Stimulated activated CD4-positive, alpha-beta T cell treated with anti-CD3 and anti-CD28 coated beads, Interleukin-2, amount 100 ng/mL, for 4 hours (primary cell): ENCODE data around the gene OR13F1.
"Not testable (repeated sequence)": the region's sequence is repeated elsewhere in the genome, so short reads cannot be mapped to it uniquely, and the experiment has no call there.

ENCODE experiments used
- DNase-seq: peaks from one replicate; pipeline ENCODE4 v3.0.0-alpha.2; 2020; ENCODE audit warnings: low read depth

Gene OR13F1

GRCh38 chr9:104503963-104504362, at the start of gene OR13F1:
OR13F1 (plus strand) TSS chr9:104504263; CDS start chr9:104504263, 0 bp downstream.
- DNase-seq: no peak

DNA sequence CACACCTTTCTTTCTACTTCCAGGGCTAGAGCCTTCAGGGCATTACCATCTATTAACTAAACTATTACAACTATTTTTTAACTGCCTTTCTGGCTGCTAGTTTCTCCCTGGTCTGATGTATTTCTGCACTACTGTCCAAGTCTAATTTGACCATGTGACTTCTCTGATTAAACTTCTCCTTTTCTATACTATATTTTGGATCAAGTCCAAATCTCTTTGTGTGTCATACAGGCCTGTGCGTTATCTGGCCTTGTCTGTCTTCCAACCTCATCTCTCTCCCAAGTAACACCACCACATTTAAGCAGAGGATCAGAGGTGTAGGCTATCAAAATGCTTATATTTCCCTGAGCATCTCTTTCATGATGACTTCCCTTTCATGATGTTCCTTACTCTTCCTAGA, 47.2 kb upstream of the OR13F1 start:
- no peak for DNase-seq

- DNase-seq: no peak
Measured at GRCh38 chr9:104463864-104464263, 40.2 kb upstream of the OR13F1 start.

GRCh38 chr9:104468261-104468660, 35.8 kb upstream of the OR13F1 start:
- no peak for DNase-seq

DNA sequence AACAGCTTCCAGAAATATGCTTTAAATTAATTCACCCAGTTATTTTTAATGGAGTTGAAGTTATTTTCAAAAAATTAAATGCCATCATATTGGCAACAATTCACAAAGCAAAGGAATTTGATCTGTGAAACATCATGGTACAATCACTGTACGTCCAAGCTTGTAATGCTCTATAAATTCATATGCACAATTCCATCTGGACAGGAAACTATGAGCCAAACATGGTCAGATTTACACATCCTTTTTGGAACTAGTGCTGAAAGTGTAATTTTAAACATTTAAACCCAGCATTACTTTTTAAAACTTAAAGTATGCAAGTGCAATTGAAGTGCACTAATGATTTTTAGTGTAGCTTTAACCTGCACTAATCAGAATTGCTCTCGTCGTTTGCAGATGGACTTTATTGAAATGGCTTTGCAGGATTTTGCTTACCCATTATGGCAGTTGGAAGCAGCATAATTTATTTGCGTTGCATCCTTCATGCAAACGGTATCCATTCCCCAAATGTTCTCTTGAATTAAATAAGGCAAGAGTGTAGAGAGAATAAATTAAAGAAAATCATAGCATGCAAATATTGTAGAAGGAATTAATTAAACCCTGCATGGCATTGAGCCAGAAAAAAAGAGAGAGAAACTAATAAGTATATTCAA, 21.0 kb upstream of the OR13F1 start:
- no peak for DNase-seq

DNA sequence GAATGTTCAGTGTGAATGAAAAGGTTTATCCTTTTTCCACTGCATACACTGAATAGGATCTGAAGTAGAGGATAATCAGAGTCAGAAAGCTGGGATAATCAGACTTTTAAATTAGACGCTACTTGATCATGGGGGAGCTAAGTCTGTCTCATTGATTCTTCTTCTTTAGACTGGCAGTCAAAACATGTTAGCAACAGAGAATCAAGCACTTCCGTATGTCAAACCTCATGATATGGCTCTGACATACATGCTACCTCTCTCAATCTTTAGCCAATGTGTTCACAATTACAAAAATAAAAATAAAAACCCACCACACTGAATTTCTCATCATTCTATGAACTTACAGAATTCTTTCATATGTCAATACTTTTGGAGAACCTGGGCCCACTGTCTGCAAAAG, 19.0 kb upstream of the OR13F1 start:
- DNase-seq: no peak

GRCh38 chr9:104494808-104495207, 9.3 kb upstream of the OR13F1 start:
- DNase-seq: no peak

DNA sequence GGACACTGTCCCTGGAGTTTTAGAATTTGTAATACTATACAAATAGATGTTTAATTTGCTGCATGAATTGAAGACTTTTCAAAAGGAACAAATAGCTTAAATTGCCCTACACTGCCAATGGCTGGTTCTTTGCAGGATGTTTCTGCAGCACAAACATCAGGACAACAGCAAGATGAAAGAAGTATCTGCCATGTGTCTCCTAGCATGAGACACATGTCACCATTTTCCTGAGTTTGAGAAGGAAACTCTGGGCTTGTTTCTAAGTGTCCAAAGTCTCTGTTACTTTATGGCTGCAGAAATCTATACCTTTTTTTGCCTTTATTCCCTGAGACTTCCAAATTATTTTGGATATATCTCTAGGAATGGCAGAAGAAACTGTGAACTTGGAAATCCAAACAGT, 623 bp upstream of the OR13F1 start:
- no peak for DNase-seq

- DNase-seq: no peak
Measured at GRCh38 chr9:104506565-104506964, 2.5 kb downstream of the OR13F1 start.

- DNase-seq: no peak
Measured at GRCh38 chr9:104514901-104515300, 10.8 kb downstream of the OR13F1 start.

DNA sequence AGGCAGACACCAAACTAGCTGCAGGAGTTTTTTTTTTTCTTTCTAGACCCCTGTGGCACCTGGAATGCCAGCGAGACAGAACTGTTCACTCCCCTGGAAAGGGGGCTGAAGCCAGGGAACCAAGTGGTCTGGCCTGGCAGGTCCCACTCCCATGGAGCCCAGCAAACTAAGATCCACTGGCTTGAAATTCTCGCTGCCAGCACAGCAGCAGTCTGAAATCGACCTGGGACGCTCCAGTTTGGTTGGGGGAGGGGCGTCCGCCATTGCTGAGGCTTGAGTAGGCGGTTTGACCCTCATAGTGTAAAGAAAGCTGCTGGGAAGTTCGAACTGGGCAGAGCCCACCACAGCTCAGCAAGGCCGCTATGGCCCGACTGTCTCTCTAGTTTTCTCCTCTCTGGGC, 16.2 kb downstream of the OR13F1 start:
- DNase-seq: not testable (repeated sequence)

DNA sequence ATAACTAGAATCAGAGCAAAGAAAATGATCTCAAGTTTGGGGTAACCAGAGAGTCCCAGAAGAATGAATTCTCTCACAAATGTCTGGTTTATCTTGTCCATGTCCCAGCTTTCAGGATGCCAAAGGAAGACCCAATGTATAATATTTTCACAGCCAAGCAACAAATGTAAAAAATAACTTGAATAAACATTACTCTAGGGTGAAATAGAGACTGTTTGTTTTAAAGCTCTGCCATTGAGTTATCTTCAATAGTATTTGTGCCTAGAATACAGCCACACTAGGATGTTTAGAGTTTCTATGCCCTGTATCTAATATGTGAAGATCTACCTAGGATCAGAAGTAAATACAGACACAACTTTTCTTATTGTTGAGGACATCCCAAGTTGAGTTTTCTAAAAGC, 23.0 kb downstream of the OR13F1 start, which contains the start of gene OR13C4:
TSS of gene OR13C4 (minus strand) at position 101 of the 400 bp plus-strand sequence. CDS start at position 101, 0 bp downstream.
- DNase-seq: no peak

GRCh38 chr9:104536756-104537155, 32.7 kb downstream of the OR13F1 start, which contains the start of gene OR13C3:
OR13C3 (minus strand) TSS chr9:104536856; CDS start chr9:104536723, 133 bp downstream.
- DNase-seq: no peak

DNA sequence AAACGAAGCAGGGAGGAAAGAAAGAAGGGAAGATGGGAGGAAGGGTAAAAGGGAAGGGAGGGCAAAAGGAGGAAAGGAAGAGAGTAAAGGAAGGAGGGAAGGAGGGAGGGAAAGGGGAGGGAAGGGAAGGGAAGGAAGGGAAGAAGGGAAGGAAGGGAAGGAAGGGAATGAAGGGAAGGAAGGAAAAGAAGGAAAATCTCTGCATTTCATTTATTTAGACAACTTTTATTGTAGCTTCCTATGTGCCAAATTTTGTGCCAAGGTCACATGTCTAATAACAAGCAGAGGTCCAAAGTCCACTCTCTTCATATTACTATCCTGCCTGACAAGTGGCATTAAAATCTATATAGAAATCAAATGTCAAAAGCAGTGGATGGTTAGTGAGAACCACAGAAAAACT, 35.2 kb downstream of the OR13F1 start:
- DNase-seq: no peak

DNA sequence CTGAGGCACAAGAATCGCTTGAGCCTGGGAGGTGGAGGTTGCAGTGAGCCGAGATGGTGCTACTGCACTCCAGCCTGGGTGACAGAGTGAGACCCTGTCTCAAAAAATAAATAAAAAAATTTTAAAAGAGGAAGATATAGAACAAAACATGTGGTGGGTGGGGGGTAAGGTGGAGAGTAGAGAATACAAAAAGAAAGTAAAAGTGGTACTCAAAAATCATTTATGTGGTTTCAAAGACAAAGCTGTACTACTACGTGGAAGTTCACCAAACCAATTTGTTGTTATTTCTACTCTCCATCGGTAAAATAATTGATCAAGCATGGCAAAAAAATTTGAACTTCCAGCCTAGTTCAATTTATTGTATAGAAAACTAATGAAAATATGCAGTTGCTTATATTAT, 40.6 kb downstream of the OR13F1 start:
- no peak for DNase-seq

DNA sequence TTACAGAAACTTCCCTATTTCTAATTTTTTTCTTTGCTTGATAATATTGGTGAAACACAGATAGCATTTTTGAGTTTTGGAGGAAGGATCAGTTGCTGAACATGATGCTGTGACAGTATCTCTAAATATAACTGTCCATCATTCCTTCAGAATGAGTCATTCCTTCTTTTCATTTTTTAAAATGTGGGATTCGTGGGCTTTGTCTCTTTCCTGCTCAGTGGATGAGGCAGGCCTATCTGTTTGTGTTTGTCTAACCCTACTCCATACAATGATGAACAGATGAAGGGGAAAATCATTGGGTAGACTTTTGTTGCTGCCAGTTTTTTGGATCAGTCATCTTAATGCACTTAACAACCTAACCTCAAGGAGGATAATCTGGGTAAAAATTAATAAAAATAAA, 49.2 kb downstream of the OR13F1 start:
- no peak for DNase-seq
